HL-60 (cell line): ENCODE measurements around the gene ATL2.
A peak's percentile ranks its signal among the peaks of the same experiment; 100 is the strongest.

Source experiments
- DNase-seq, 2 experiments: peaks; one replicate each; pipeline ENCODE4 v3.0.0-alpha.2; 2010 to 2020; ENCODE audit warnings: low read depth in 1 of 2, low spot score in 1 of 2
- H3K27ac ChIP-seq: fragments of 250-450 bp; sonication (Bioruptor Pico); replicated peaks from 2 replicates; pipeline ENCODE4 v1.5.1; 2020; ENCODE audit warnings: mild to moderate bottlenecking, moderate library complexity
- H3K27me3 ChIP-seq: fragments of 250-450 bp; sonication (Bioruptor Pico); 2 replicates; pipeline ENCODE4 v1.5.1; 2021; ENCODE audit warnings: mild to moderate bottlenecking, moderate library complexity; ENCODE audit not compliant: insufficient read depth, poor library complexity, severe bottlenecking
- H3K4me3 ChIP-seq: replicated peaks from 2 replicates; pipeline ENCODE4 v1.5.1; 2011; ENCODE audit warnings: mild to moderate bottlenecking, control low read depth, low read length; ENCODE audit not compliant: insufficient read depth
- GABPA ChIP-seq: IDR thresholded peaks from 2 replicates; pipeline ENCODE4 v1.6.1; 2012; ENCODE audit warnings: low read depth
- POLR2AphosphoS5 ChIP-seq: IDR thresholded peaks from 2 replicates; pipeline ENCODE4 v1.6.1; 2012; ENCODE audit warnings: low read depth
- SPI1 ChIP-seq: IDR thresholded peaks from 2 replicates; pipeline ENCODE4 v1.6.1; 2012; ENCODE audit warnings: low read depth, mild to moderate bottlenecking, borderline replicate concordance
- TF ChIP-seq, protein P1 (sequence below): IDR thresholded peaks from one replicate; pipeline ENCODE4 v1.5.1; 2011; ENCODE audit warnings: low read length, control low read depth, inconsistent platforms; ENCODE audit not compliant: insufficient read depth
- TF ChIP-seq, protein P2 (sequence below): IDR thresholded peaks from 2 replicates; pipeline ENCODE4 v1.6.1; 2012; ENCODE audit warnings: low read depth; ENCODE audit not compliant: insufficient replicate concordance

The ATL2 gene

DNA sequence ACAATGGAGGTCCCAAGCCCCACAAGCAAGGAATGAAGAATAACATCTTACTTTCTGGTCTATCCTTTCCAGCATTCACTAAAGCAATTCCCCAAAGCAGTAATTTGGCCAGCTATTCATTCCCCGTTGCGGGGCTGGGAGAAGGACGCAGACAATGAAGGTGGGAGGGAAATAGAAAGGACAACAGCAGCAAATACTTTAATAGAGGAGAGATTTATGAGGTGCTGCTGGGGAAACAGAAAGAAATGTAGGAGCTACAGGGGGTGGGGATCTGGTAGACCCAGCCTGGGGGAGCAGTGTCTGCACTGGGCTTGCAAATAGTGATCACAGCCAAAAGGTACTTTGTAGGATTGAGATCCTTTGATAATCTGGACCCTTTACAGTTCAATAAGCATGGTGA, 13.9 kb upstream of the ATL2 start:
- no peak for DNase-seq
- no peak overlapping the region for H3K4me3 ChIP-seq
- TF ChIP-seq, protein P1, sequence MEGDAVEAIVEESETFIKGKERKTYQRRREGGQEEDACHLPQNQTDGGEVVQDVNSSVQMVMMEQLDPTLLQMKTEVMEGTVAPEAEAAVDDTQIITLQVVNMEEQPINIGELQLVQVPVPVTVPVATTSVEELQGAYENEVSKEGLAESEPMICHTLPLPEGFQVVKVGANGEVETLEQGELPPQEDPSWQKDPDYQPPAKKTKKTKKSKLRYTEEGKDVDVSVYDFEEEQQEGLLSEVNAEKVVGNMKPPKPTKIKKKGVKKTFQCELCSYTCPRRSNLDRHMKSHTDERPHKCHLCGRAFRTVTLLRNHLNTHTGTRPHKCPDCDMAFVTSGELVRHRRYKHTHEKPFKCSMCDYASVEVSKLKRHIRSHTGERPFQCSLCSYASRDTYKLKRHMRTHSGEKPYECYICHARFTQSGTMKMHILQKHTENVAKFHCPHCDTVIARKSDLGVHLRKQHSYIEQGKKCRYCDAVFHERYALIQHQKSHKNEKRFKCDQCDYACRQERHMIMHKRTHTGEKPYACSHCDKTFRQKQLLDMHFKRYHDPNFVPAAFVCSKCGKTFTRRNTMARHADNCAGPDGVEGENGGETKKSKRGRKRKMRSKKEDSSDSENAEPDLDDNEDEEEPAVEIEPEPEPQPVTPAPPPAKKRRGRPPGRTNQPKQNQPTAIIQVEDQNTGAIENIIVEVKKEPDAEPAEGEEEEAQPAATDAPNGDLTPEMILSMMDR = no peak
- TF ChIP-seq, protein P2, sequence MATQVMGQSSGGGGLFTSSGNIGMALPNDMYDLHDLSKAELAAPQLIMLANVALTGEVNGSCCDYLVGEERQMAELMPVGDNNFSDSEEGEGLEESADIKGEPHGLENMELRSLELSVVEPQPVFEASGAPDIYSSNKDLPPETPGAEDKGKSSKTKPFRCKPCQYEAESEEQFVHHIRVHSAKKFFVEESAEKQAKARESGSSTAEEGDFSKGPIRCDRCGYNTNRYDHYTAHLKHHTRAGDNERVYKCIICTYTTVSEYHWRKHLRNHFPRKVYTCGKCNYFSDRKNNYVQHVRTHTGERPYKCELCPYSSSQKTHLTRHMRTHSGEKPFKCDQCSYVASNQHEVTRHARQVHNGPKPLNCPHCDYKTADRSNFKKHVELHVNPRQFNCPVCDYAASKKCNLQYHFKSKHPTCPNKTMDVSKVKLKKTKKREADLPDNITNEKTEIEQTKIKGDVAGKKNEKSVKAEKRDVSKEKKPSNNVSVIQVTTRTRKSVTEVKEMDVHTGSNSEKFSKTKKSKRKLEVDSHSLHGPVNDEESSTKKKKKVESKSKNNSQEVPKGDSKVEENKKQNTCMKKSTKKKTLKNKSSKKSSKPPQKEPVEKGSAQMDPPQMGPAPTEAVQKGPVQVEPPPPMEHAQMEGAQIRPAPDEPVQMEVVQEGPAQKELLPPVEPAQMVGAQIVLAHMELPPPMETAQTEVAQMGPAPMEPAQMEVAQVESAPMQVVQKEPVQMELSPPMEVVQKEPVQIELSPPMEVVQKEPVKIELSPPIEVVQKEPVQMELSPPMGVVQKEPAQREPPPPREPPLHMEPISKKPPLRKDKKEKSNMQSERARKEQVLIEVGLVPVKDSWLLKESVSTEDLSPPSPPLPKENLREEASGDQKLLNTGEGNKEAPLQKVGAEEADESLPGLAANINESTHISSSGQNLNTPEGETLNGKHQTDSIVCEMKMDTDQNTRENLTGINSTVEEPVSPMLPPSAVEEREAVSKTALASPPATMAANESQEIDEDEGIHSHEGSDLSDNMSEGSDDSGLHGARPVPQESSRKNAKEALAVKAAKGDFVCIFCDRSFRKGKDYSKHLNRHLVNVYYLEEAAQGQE = no peak
- no peak for TF ChIP-seq SPI1
- TF ChIP-seq POLR2AphosphoS5 = no peak
- TF ChIP-seq GABPA = no peak
- no peaks in the 10 kb centered on the region for H3K27me3 ChIP-seq
- no peak overlapping the region for H3K27ac ChIP-seq

DNA sequence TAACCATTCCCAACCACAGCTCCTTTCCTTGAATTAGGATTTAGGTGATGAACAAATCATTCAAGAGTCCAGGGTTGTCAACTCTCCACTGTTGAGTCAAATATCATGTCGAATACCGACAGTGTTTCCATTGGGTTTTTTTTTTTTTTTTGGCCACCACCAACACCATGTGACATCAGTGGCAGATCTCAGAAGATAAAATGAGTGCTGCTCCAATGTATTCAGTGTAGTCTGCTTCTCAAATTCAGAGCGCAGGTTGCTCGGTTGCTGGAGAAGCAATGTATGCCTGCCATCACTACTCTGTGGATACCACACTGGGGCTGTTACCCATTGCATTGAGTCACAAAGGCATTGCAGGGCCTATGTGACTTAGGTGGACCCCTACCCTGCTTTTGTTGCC, 10.8 kb upstream of the ATL2 start:
- DNase-seq = no peak
- TF ChIP-seq, protein P1 = no peak
- TF ChIP-seq GABPA = no peak
- no peak for TF ChIP-seq POLR2AphosphoS5
- TF ChIP-seq, protein P2 = no peak
- TF ChIP-seq SPI1 = no peak
- Histone ChIP-seq H3K27ac (peak overlapping the region; percentile 63), H3K4me3 (no peak overlapping the region), H3K27me3 (no peaks in the 10 kb centered on the region)

DNA sequence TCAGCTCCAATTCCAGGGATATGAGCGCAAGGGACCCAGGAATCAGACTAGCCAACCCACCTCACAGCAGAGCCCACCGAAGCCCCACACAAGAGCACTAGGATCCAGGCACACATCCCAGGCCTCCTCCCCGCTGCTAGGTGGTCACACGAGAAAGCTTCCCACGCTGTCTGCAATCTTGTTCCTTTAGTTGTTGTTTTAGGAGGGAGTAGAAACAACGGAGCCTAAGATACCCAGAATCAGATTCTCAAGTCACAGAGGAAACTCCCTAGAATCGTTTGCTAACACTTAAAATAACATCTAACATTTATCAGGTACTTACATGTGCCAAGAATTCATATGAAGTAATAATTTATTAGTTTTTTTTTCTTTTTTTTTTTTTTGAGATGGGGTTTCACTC, 9.7 kb upstream of the ATL2 start:
- Histone ChIP-seq H3K27ac (no peak overlapping the region), H3K27me3 (no peaks in the 10 kb centered on the region), H3K4me3 (no peak overlapping the region)
- TF ChIP-seq SPI1 = no peak
- no peak for TF ChIP-seq POLR2AphosphoS5
- TF ChIP-seq, protein P2 = no peak
- TF ChIP-seq GABPA = no peak
- TF ChIP-seq, protein P1 = no peak
- DNase-seq = no peak
